ENCODE measurements around the gene CHRDL1. TPM values are rescaled to one million over a fixed set of nuclear protein-coding genes. Genes with fewer than 3 reads are reported as not detected.

Gene CHRDL1
- total RNA-seq, 4 donors from 2014 or later = 23.6 to 140 (median 62.7) TPM

DNA sequence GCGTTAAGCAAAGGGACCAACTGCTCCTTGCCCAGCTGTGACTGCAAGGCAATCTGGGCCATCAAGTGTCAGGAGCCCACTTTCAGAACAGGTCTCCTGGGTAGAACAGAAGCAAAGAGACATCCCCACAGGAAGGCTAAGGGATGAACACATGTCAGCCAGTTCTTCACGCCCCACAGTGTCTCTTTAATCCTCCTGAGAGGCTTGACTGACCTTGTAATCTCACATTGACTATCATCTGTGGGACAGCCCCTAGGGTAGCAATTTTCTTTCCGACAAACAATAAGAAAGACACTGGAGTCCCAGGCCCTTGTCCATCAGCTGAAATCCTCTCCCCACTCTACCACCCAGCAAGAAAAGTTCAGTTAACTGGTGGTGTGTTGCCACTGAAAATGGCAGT lies 1.0 kb downstream of the CHRDL1 start:
- H3K4me1 ChIP-seq = no peaks in the 10 kb centered on the region
- H3K36me3 ChIP-seq = no peaks in the 10 kb centered on the region
- intact Hi-C loops (cut with DNase I) = no loop called here
- TF ChIP-seq POLR2A (IDR thresholded peaks at IDR 0.05) = no peak
- TF ChIP-seq, protein P1, sequence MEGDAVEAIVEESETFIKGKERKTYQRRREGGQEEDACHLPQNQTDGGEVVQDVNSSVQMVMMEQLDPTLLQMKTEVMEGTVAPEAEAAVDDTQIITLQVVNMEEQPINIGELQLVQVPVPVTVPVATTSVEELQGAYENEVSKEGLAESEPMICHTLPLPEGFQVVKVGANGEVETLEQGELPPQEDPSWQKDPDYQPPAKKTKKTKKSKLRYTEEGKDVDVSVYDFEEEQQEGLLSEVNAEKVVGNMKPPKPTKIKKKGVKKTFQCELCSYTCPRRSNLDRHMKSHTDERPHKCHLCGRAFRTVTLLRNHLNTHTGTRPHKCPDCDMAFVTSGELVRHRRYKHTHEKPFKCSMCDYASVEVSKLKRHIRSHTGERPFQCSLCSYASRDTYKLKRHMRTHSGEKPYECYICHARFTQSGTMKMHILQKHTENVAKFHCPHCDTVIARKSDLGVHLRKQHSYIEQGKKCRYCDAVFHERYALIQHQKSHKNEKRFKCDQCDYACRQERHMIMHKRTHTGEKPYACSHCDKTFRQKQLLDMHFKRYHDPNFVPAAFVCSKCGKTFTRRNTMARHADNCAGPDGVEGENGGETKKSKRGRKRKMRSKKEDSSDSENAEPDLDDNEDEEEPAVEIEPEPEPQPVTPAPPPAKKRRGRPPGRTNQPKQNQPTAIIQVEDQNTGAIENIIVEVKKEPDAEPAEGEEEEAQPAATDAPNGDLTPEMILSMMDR (IDR thresholded peaks at IDR 0.05) = no peak
- H3K4me3 ChIP-seq (replicated peaks in 1 of 3) = no peak overlapping the region
- no peaks in the 10 kb centered on the region for H3K9me3 ChIP-seq
- 79 to 100% methylated on average over 1 to 3 of the region's 3 CpGs for WGBS, 2 donors
- no peak overlapping the region for H3K27ac ChIP-seq
- DNase-seq = no peak
- no peaks in the 10 kb centered on the region for H3K27me3 ChIP-seq

DNA sequence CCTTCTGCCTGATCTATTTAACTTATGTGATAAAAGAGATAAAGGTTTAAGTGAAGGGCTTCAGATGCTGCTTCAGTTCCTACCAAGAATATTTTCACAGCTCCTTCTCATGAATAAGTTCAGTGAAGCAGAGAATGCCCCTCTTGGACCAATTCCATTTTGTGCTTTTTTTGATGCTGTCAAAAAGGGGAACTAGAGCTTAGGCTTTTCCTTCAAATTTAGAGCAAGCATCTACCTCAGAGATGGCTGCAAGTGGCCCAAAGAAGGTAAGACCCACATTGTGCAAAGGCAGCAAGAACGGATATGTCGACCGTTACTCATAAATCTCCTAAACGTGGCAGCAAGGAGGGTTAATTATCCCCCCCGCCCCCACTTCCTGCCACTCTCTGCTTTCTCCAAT lies 4.5 kb downstream of the CHRDL1 start:
- no peaks in the 10 kb centered on the region for H3K4me1 ChIP-seq
- WGBS, 2 donors = 57 to 78% methylated on average over 5 of the region's 5 CpGs
- TF ChIP-seq, protein P1 (IDR thresholded peaks at IDR 0.05) = no peak
- TF ChIP-seq POLR2A (IDR thresholded peaks at IDR 0.05) = no peak
- no peak overlapping the region for H3K27ac ChIP-seq
- H3K9me3 ChIP-seq = no peaks in the 10 kb centered on the region
- no peaks in the 10 kb centered on the region for H3K36me3 ChIP-seq
- DNase-seq = no peak
- no peak overlapping the region for H3K4me3 ChIP-seq (replicated peaks in 1 of 3)
- intact Hi-C loops (cut with DNase I) = no loop called here
- H3K27me3 ChIP-seq = no peaks in the 10 kb centered on the region

DNA sequence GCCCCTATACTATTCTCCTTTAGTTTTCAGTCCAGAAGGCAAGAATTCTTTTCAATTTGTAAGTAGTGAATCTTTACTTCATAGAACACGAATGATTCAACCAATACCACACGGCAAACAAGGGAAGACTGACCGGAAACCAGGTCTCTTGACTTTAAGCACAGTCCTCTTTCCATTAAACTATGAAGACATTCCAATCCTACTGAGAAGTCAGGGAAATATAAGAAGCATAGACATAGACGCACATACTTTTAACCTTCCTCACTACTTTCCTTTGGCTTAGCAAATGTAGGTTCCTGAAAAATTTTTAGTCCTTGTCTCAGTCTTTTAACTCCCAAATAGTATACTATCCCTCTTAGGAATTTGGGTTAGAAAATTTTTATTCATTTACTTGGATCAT lies 9.1 kb downstream of the CHRDL1 start:
- Histone ChIP-seq H3K9me3 (no peaks in the 10 kb centered on the region), H3K27me3 (no peaks in the 10 kb centered on the region), H3K36me3 (no peaks in the 10 kb centered on the region), H3K27ac (no peak overlapping the region), H3K4me1 (no peaks in the 10 kb centered on the region), H3K4me3 (replicated peaks in 1 of 3) (no peak overlapping the region)
- 95 to 98% methylated on average over 4 of the region's 4 CpGs for WGBS, 2 donors
- intact Hi-C loops (cut with DNase I) = no loop called here
- DNase-seq = no peak
- TF ChIP-seq, protein P1 (IDR thresholded peaks at IDR 0.05) = no peak

DNA sequence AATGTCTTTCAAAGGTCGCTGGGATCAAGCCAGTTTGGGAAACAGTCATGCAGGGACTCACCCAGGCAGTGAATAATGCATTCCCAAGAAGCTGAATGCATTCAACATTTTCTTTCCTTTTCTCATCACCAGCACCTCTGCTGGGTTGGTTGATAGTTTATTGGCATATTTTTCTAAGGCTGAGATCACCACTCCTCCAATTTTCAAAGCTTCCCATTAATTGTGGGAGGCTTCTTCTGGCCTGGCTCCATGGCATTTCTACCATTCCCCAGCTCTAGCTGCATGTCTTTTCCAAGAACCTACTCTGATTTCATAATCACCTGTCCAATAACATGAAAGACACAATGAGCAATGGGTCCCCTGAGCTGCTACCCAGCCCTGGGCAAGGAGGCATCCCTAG lies 35.8 kb downstream of the CHRDL1 start:
- TF ChIP-seq, protein P1 (IDR thresholded peaks at IDR 0.05) = no peak
- TF ChIP-seq POLR2A (IDR thresholded peaks at IDR 0.05) = no peak

DNA sequence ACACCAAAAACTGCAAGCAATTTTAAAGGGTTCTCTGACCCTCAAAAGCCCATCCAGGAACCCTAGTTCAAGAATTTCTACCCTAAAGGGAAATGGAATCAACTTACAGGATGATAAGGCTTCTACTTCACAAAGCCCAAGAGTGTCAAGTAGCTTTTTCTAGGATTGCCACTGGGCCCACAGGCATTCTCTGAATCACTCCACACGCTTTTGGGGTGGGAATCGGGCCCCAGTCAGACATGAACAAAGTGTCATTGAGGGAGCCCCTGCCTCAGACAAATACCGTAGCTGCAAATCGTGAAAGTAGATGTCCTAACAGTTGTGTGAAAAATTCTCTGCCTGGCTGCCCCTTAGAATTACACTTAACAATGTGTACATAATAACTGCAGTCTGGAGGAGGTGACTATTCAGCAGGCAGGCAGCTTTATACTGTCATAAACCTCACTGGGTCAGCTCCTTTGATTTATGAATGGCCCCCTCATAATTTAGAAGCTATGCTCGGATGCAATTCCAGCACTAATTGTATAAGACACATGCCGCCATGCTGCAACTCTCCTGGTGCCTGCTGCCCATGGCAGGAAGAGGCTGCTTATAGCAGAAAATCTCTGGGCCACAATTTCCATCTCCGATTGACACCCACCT lies 36.7 kb downstream of the CHRDL1 start:
- Histone ChIP-seq H3K27ac (no peak overlapping the region), H3K4me1 (no peaks in the 10 kb centered on the region), H3K9me3 (no peaks in the 10 kb centered on the region), H3K4me3 (replicated peaks in 1 of 3) (no peak overlapping the region), H3K36me3 (no peaks in the 10 kb centered on the region), H3K27me3 (no peaks in the 10 kb centered on the region)
- TF ChIP-seq, protein P1 (IDR thresholded peaks at IDR 0.05) = no peak
- WGBS, 2 donors = 51 to 59% methylated on average over 6 to 7 of the region's 7 CpGs
- DNase-seq = no peak
- intact Hi-C loops (cut with DNase I) = no loop called here

More for the DNA sequence above, 35.8 kb downstream of the CHRDL1 start:
- Histone ChIP-seq H3K27me3 (no peaks in the 10 kb centered on the region), H3K27ac (no peak overlapping the region), H3K36me3 (no peaks in the 10 kb centered on the region), H3K4me1 (no peaks in the 10 kb centered on the region), H3K4me3 (replicated peaks in 1 of 3) (no peak overlapping the region), H3K9me3 (no peaks in the 10 kb centered on the region)
- intact Hi-C loops (cut with DNase I) = no loop called here
- 83 to 100% methylated on average over 1 of the region's 1 CpG for WGBS, 2 donors
- DNase-seq = no peak

Measured in thyroid gland (tissue), 4 donors.